HG02981 (cell line): Measurements from ENCODE around the gene CENPN.

Experiments used
- ATAC-seq: cut with Tn5 transposase; IDR thresholded peaks from one replicate; pipeline ENCODE4 v1.9.1; 2021; ENCODE audit warnings: mild to moderate bottlenecking, moderate library complexity; ENCODE audit not compliant: unreplicated experiment

Gene CENPN

GRCh38 chr16:80991792-80992430 is 15.1 kb upstream of the CENPN start:
- ATAC-seq, result no peak

GRCh38 chr16:80992676-80993293 is 14.2 kb upstream of the CENPN start:
- no peak for ATAC-seq

GRCh38 chr16:80993307-80993706 is 13.7 kb upstream of the CENPN start:
- no peak for ATAC-seq

GRCh38 chr16:80993834-80994233 is 13.2 kb upstream of the CENPN start:
- no peak for ATAC-seq

- no peak for ATAC-seq
These were observed 12.6 kb upstream of the CENPN start for GRCh38 chr16:80994451-80994850.

- no peak for ATAC-seq
These were observed 10.3 kb upstream of the CENPN start for GRCh38 chr16:80996688-80997138.

GRCh38 chr16:80997139-80997798 is 9.7 kb upstream of the CENPN start:
- ATAC-seq, result peak; percentile 62

GRCh38 chr16:80997964-80998620 is 8.9 kb upstream of the CENPN start:
- ATAC-seq, result no peak

GRCh38 chr16:81000873-81001272 is 6.1 kb upstream of the CENPN start:
- ATAC-seq, result no peak

- no peak for ATAC-seq
These were observed 5.7 kb upstream of the CENPN start for GRCh38 chr16:81001330-81001729.

GRCh38 chr16:81003064-81003463 is 4.0 kb upstream of the CENPN start:
- no peak for ATAC-seq

GRCh38 chr16:81003610-81004460 is 3.2 kb upstream of the CENPN start:
- no peak for ATAC-seq

- ATAC-seq, result no peak
These were observed 2.2 kb upstream of the CENPN start for GRCh38 chr16:81004646-81005353.

GRCh38 chr16:81005610-81006161 is 1.3 kb upstream of the CENPN start:
- ATAC-seq, result no peak

GRCh38 chr16:81006211-81006812 is 702 bp upstream of the CENPN start:
- ATAC-seq, result peak; percentile 33

GRCh38 chr16:81008505-81008789 is 1.4 kb downstream of the CENPN start:
- no peak for ATAC-seq

GRCh38 chr16:81012974-81013373 is 6.0 kb downstream of the CENPN start:
- ATAC-seq, result no peak

GRCh38 chr16:81014672-81015071 is 7.7 kb downstream of the CENPN start:
- no peak for ATAC-seq

GRCh38 chr16:81018496-81018895 is 11.5 kb downstream of the CENPN start:
- ATAC-seq, result no peak

GRCh38 chr16:81026429-81026828 is 19.4 kb downstream of the CENPN start:
- no peak for ATAC-seq
